Upper lobe of right lung (tissue), 1 donor: Measurements from ENCODE around the gene FBXL16. TPM values are rescaled to one million over a fixed set of nuclear protein-coding genes. Genes with fewer than 3 reads are reported as not detected.
"Not testable (repeated sequence)": the region's sequence is repeated elsewhere in the genome, so short reads cannot be mapped to it uniquely, and the experiment has no call there.

Experiments
- ATAC-seq: fragments of 200-7000 bp; cut with Tn5 transposase; one replicate; pipeline ENCODE4 v1.9.1; 2020; ENCODE audit warnings: mild to moderate bottlenecking, moderate library complexity
- DNase-seq: peaks from one replicate; pipeline ENCODE4 v3.0.0-alpha.2; 2020
- H3K27ac ChIP-seq: fragments of 200-600 bp; one replicate; pipeline ENCODE4 v1.8.0; 2022
- H3K27me3 ChIP-seq: fragments of 200-600 bp; one replicate; pipeline ENCODE4 v1.8.0; 2022; ENCODE audit warnings: mild to moderate bottlenecking
- H3K36me3 ChIP-seq: fragments of 200-600 bp; one replicate; pipeline ENCODE4 v1.8.0; 2022
- H3K4me1 ChIP-seq: fragments of 200-600 bp; one replicate; pipeline ENCODE4 v1.8.0; 2022
- H3K4me3 ChIP-seq: fragments of 200-600 bp; one replicate; pipeline ENCODE4 v1.8.0; 2022; ENCODE audit warnings: mild to moderate bottlenecking
- H3K9me3 ChIP-seq: fragments of 200-600 bp; one replicate; pipeline ENCODE4 v1.8.0; 2022
- intact Hi-C: fragments of 100-400 bp; cut with DNase I; formaldehyde crosslinking; loops from one replicate; pipeline ENCODE4 v1.11.0; 2022
- total RNA-seq: library from RNA; stranded (reverse); fragmentation: NEBNext Ultra II Directional; extraction: Animal tissue kit (Norgen Biotek cat#: 25700); gene quantifications from one replicate; pipeline ENCODE4 v1.2.1, GENCODE V29; 2021
- TF ChIP-seq, protein P1 (sequence below): fragments of 200-600 bp; IDR thresholded peaks from one replicate; pipeline ENCODE4 v1.8.0; 2022; ENCODE audit warnings: antibody characterized with exemption
- donor health status: DM: no; HTN: yes; CAD: no; lungs with severe emphysema.

Gene FBXL16
- total RNA-seq, 1 donor from 2014 or later, result 3.6 TPM

DNA sequence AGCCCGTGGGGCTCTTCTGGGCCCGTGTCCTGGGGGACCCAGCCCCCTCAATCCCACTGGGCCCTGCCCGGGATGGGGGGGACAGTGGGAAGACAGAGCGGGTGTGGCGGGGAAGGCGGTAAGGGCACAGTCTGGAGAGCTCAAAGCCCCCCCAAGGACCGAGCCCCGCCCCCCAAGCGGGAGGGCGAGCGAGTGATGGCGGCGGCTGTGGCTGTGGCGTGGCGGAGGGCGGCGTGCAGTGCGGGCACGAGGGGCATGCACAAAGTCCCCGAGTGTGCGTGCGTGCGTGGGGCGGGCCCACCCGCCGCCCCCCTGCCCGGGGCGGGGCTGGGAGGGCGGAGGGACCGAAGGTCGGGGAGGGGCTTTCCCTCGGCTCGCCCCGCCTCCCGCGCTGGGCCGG lies 11.8 kb downstream of the FBXL16 start:
- ATAC-seq, result no peak
- no peak overlapping the region for H3K27ac ChIP-seq
- TF ChIP-seq, protein P1, sequence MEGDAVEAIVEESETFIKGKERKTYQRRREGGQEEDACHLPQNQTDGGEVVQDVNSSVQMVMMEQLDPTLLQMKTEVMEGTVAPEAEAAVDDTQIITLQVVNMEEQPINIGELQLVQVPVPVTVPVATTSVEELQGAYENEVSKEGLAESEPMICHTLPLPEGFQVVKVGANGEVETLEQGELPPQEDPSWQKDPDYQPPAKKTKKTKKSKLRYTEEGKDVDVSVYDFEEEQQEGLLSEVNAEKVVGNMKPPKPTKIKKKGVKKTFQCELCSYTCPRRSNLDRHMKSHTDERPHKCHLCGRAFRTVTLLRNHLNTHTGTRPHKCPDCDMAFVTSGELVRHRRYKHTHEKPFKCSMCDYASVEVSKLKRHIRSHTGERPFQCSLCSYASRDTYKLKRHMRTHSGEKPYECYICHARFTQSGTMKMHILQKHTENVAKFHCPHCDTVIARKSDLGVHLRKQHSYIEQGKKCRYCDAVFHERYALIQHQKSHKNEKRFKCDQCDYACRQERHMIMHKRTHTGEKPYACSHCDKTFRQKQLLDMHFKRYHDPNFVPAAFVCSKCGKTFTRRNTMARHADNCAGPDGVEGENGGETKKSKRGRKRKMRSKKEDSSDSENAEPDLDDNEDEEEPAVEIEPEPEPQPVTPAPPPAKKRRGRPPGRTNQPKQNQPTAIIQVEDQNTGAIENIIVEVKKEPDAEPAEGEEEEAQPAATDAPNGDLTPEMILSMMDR, result no peak
- H3K36me3 ChIP-seq, result no peaks in the 10 kb centered on the region
- peaks cover 48% of the 10 kb centered on the region for H3K27me3 ChIP-seq
- H3K4me3 ChIP-seq, result no peak overlapping the region
- intact Hi-C loops, result no loop called here
- H3K9me3 ChIP-seq, result no peaks in the 10 kb centered on the region
- no peak for DNase-seq
- H3K4me1 ChIP-seq, result peaks cover 22% of the 10 kb centered on the region

DNA sequence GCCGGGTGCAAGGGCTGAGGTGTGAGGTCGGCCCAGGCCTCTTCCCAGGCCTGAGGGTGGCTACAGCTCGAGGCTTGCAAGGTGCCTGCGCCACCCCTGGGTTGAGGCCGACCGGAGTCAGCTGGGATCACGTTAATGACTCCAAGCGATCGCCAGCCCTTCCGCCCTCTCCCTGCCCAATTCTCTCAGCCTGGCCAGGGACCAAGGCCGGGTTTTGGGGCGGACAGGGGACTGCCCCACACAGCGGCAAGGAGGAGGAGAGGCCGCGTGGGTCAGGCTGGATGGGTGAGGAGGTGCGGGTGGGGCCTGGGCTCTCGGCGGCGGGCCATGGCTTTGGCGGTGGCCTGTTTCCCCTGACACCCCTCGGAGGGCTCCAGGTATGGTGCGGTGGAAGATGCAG lies 12.2 kb downstream of the FBXL16 start:
- intact Hi-C loops, result no loop called here
- H3K4me1 ChIP-seq, result peaks cover 25% of the 10 kb centered on the region

DNA sequence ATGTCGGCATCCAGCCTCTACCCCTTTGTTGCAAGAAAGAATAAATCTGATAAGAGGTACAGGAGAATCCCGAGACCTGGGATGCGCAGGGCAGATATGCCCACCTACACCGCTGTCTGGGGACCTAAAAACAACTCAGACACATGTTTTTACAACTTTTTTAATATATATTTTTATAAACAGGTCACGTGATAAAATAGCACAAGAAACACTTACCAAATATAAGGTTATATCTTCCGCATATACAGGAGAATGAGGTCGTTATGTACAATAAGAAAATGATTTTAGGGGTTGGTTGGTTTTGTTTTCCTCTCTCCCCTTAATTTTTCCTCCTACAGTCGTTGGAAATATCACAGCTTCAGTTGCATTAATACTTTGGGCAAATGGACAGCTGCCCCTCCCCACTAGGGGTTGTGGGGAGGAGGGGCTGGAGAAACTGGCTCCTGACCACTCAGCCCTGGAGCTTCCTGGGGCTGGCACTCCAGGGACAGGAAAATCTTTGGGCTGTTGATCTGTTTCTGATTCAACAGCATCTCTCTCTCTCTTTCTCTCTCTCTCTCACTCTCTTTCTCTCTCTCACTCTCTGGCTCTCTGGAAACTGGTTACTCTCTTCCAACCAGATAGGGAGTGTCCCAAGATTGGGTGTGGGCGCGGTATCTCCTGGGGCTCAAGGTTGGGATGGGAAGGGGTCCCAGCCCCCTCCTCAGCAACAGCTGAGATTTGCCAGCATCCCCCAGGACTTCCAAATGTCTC lies 13.1 kb downstream of the FBXL16 start:
- Histone ChIP-seq H3K9me3 (no peaks in the 10 kb centered on the region), H3K4me1 (peaks cover 25% of the 10 kb centered on the region), H3K4me3 (no peak overlapping the region), H3K27me3 (peaks cover 45% of the 10 kb centered on the region), H3K36me3 (no peaks in the 10 kb centered on the region), H3K27ac (no peak overlapping the region)
- intact Hi-C loops, result no loop called here
- DNase-seq, result no peak
- TF ChIP-seq, protein P1, result no peak
- ATAC-seq, result no peak

More for the DNA sequence above, 12.2 kb downstream of the FBXL16 start:
- Histone ChIP-seq H3K27ac (no peak overlapping the region), H3K27me3 (peaks cover 48% of the 10 kb centered on the region), H3K9me3 (no peaks in the 10 kb centered on the region), H3K36me3 (no peaks in the 10 kb centered on the region), H3K4me3 (no peak overlapping the region)
- DNase-seq, result no peak
- TF ChIP-seq, protein P1, result no peak
- ATAC-seq, result no peak

DNA sequence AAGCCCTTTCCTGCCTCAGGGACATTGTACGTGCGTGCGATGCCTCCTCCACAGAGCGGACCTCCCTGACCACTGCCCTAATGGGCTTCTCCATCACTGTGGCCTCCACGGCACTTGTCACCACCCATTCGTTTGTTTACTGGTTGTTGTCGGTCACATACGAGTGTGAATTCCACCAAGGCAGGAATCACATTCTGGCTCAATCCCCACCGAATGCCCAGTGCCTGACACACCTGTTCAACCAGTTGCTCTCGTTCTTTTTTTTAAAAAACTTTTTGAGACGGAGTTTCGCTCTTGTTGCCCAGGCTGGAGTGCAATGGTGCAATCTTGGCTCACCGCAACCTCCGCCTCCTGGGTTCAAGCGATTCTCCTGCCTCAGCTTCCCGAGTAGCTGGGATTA lies 14.4 kb downstream of the FBXL16 start:
- H3K9me3 ChIP-seq, H3K27ac ChIP-seq, DNase-seq, ATAC-seq, H3K36me3 ChIP-seq, H3K4me3 ChIP-seq, intact Hi-C loops: not testable (repeated sequence)
- H3K4me1 ChIP-seq, result peaks cover 25% of the 10 kb centered on the region
- H3K27me3 ChIP-seq, result peaks cover 38% of the 10 kb centered on the region

DNA sequence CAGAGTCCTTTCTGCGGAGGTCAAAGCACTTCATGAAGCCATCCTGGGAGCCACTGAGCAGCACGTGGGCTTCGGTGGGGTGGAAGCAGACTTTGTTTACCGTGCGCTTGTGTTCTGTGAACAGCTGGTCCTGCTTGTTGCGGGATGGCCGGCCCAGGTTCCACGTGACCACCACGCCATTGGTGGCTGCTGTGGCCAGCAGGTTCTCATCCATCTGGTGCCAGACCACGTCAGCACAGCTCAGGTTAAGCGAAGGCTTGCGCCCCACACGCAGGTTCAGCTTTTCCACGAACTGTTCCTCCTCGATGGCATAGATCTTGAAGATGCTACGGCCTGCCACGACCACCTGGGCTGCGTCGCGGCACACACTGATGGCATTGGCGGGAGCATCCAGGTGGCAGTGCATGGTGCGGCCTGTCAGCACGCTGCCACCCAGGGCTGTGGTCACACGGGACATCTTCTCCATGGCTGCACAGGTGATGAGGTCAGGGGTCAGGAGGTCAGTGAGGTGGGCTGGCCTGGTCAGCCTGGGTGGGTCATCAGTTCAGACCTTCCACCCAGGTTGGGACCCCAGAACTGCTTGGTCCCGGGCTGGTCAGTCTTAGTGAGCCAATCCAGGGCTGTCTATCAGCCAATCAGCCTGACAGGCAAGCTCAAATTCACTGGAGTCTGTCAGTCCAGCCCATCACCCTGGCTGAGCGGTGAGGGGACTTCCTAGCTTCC lies 16.3 kb downstream of the FBXL16 start:
- Histone ChIP-seq H3K27ac (peak overlapping the region; percentile 91), H3K4me3 (peak overlapping the region; percentile 99), H3K27me3 (peaks cover 21% of the 10 kb centered on the region), H3K9me3 (no peaks in the 10 kb centered on the region), H3K36me3 (no peaks in the 10 kb centered on the region), H3K4me1 (peaks cover 35% of the 10 kb centered on the region)
- intact Hi-C loops, result no loop called here
- ATAC-seq (no peak), DNase-seq (no peak)
- TF ChIP-seq, protein P1, result no peak

DNA sequence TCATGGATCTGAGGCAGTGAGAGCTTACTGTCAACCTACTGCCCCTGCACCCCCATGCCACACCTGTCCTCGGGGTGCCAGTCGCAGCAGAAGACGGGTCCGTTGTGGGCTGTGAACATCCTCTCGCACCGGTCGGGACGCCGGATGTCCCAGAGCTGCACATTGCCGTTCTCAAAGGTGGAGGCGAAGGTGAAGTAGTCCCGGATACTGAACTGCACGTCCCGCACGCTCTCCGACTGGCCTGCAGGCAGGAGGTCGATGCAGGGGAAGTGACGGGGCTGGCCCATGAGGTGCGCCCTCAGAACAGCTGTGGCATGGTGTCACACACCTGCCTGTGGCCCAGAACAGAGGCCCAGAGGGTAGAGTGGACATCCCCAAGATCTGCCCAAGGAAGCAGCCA lies 18.1 kb downstream of the FBXL16 start:
- peaks cover 42% of the 10 kb centered on the region for H3K4me1 ChIP-seq
- H3K4me3 ChIP-seq, result no peak overlapping the region
- peaks cover 6% of the 10 kb centered on the region for H3K36me3 ChIP-seq
- DNase-seq, result no peak
- ATAC-seq, result no peak
- no peak overlapping the region for H3K27ac ChIP-seq
- TF ChIP-seq, protein P1, result no peak
- H3K27me3 ChIP-seq, result peaks cover 4% of the 10 kb centered on the region
- H3K9me3 ChIP-seq, result no peaks in the 10 kb centered on the region
- intact Hi-C loops, result no loop called here
